PC-3 (cell line): ENCODE data around the gene PLEKHS1.

Experiments used
- EZH2 ChIP-seq: fragments of 300-600 bp; sonication (generic); IDR thresholded peaks from one replicate; pipeline ENCODE4 v1.6.1; 2017; ENCODE audit warnings: antibody characterized with exemption, mild to moderate bottlenecking, low read length; ENCODE audit not compliant: unreplicated experiment
- EZH2phosphoT487 ChIP-seq: fragments of 300-600 bp; sonication (generic); IDR thresholded peaks from 2 replicates; pipeline ENCODE4 v1.6.1; 2018; ENCODE audit warnings: mild to moderate bottlenecking, antibody characterized with exemption, low read length, borderline replicate concordance
- TF ChIP-seq, protein P1 (sequence below): fragments of 300-600 bp; sonication (generic); conservative IDR thresholded peaks from 2 replicates; pipeline ENCODE4 v1.5.1; 2017; ENCODE audit warnings: antibody characterized with exemption, low read depth, mild to moderate bottlenecking, low read length

GRCh38 chr10:113754125-113754524 is 2.6 kb downstream of the PLEKHS1 start:
- TF ChIP-seq, protein P1, sequence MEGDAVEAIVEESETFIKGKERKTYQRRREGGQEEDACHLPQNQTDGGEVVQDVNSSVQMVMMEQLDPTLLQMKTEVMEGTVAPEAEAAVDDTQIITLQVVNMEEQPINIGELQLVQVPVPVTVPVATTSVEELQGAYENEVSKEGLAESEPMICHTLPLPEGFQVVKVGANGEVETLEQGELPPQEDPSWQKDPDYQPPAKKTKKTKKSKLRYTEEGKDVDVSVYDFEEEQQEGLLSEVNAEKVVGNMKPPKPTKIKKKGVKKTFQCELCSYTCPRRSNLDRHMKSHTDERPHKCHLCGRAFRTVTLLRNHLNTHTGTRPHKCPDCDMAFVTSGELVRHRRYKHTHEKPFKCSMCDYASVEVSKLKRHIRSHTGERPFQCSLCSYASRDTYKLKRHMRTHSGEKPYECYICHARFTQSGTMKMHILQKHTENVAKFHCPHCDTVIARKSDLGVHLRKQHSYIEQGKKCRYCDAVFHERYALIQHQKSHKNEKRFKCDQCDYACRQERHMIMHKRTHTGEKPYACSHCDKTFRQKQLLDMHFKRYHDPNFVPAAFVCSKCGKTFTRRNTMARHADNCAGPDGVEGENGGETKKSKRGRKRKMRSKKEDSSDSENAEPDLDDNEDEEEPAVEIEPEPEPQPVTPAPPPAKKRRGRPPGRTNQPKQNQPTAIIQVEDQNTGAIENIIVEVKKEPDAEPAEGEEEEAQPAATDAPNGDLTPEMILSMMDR, result no peak
- TF ChIP-seq EZH2phosphoT487 (no peak), EZH2 (no peak)
